ENCODE measurements around the gene STING1.

The STING1 gene

GRCh38 chr5:139451878-139452660 lies 30.5 kb downstream of the STING1 start:
- Histone ChIP-seq H3K4me3 (replicated peaks; ENCODE audit: insufficient read depth, low read length) (no peak overlapping the region), H3K27ac (replicated peaks) (no peak overlapping the region), H3K27me3 (ENCODE audit: insufficient read depth, poor library complexity, severe bottlenecking) (no peaks in the 10 kb centered on the region)
- DNase-seq (ENCODE audit: low read depth in 1 of 2, low spot score in 1 of 2) = no peak
- TF ChIP-seq, protein P1, sequence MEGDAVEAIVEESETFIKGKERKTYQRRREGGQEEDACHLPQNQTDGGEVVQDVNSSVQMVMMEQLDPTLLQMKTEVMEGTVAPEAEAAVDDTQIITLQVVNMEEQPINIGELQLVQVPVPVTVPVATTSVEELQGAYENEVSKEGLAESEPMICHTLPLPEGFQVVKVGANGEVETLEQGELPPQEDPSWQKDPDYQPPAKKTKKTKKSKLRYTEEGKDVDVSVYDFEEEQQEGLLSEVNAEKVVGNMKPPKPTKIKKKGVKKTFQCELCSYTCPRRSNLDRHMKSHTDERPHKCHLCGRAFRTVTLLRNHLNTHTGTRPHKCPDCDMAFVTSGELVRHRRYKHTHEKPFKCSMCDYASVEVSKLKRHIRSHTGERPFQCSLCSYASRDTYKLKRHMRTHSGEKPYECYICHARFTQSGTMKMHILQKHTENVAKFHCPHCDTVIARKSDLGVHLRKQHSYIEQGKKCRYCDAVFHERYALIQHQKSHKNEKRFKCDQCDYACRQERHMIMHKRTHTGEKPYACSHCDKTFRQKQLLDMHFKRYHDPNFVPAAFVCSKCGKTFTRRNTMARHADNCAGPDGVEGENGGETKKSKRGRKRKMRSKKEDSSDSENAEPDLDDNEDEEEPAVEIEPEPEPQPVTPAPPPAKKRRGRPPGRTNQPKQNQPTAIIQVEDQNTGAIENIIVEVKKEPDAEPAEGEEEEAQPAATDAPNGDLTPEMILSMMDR (IDR thresholded peaks at IDR 0.05; ENCODE audit: insufficient read depth, low read length) = no peak
- no peak for TF ChIP-seq GABPA (IDR thresholded peaks at IDR 0.05; ENCODE audit: low read depth)
- no peak for TF ChIP-seq SPI1 (IDR thresholded peaks at IDR 0.05; ENCODE audit: borderline replicate concordance, low read depth)
- no peak for TF ChIP-seq POLR2AphosphoS5 (IDR thresholded peaks at IDR 0.05; ENCODE audit: low read depth)
- TF ChIP-seq REST (IDR thresholded peaks at IDR 0.05; ENCODE audit: insufficient replicate concordance, low read depth) = no peak

GRCh38 chr5:139451176-139451575 lies 31.4 kb downstream of the STING1 start:
- no peak for DNase-seq (ENCODE audit: low read depth in 1 of 2, low spot score in 1 of 2)
- no peak for TF ChIP-seq GABPA (IDR thresholded peaks at IDR 0.05; ENCODE audit: low read depth)
- TF ChIP-seq POLR2AphosphoS5 (IDR thresholded peaks at IDR 0.05; ENCODE audit: low read depth) = no peak
- no peak for TF ChIP-seq REST (IDR thresholded peaks at IDR 0.05; ENCODE audit: insufficient replicate concordance, low read depth)
- TF ChIP-seq SPI1 (IDR thresholded peaks at IDR 0.05; ENCODE audit: borderline replicate concordance, low read depth) = no peak
- TF ChIP-seq, protein P1 (IDR thresholded peaks at IDR 0.05; ENCODE audit: insufficient read depth, low read length) = no peak
- H3K27ac ChIP-seq (replicated peaks) = no peak overlapping the region
- H3K27me3 ChIP-seq (ENCODE audit: insufficient read depth, poor library complexity, severe bottlenecking) = no peaks in the 10 kb centered on the region
- no peak overlapping the region for H3K4me3 ChIP-seq (replicated peaks; ENCODE audit: insufficient read depth, low read length)

- no peak overlapping the region for H3K4me3 ChIP-seq (replicated peaks; ENCODE audit: insufficient read depth, low read length)
- no peak overlapping the region for H3K27ac ChIP-seq (replicated peaks)
- TF ChIP-seq, protein P1 (IDR thresholded peaks at IDR 0.05; ENCODE audit: insufficient read depth, low read length) = no peak
- no peak for TF ChIP-seq POLR2AphosphoS5 (IDR thresholded peaks at IDR 0.05; ENCODE audit: low read depth)
- no peak for TF ChIP-seq GABPA (IDR thresholded peaks at IDR 0.05; ENCODE audit: low read depth)
- no peak for TF ChIP-seq REST (IDR thresholded peaks at IDR 0.05; ENCODE audit: insufficient replicate concordance, low read depth)
- no peak for TF ChIP-seq SPI1 (IDR thresholded peaks at IDR 0.05; ENCODE audit: borderline replicate concordance, low read depth)
- DNase-seq (ENCODE audit: low read depth in 1 of 2, low spot score in 1 of 2) = no peak
- no peaks in the 10 kb centered on the region for H3K27me3 ChIP-seq (ENCODE audit: insufficient read depth, poor library complexity, severe bottlenecking)
Measured at GRCh38 chr5:139446956-139447779, 35.4 kb downstream of the STING1 start.
